GM19239 (cell line): ENCODE data around the gene BCL2.
"Not testable (repeated sequence)": the region's sequence is repeated elsewhere in the genome, so short reads cannot be mapped to it uniquely, and the experiment has no call there.

Source experiments
- DNase-seq: peaks from one replicate; pipeline ENCODE4 v3.0.0; 2011; ENCODE audit warnings: low spot score; ENCODE audit not compliant: insufficient read length
- FAIRE-seq: peaks from 2 replicates; lab custom pipeline; 2011; peaks lifted over from hg19 to GRCh38; lab: Jason Lieb, UNC

BCL2 gene

GRCh38 chr18:63319383-63320122 lies at the start of gene BCL2:
Gene BCL2 (minus strand): TSS chr18:63319769.
- FAIRE-seq, result no peak

DNA sequence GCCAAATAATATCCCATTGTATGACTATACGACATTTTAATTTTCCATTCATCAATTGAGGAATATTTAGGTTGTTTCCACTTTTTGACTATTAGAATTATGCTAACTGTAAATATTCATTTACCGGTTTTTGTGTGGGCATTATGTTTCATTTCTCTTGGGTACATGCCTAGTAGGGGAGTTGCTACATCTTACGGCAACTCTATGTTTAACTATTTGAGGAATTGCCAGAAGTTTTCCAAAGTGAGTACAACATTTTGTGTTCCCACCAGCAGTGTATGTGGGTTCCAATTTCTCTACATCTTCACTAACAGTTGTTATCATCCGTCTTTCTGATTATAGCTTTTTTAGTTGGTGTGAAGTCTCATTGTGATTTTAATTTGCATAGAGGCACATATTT lies 49.0 kb upstream of the BCL2 start:
- DNase-seq, result no peak
- FAIRE-seq, result no peak

More at GRCh38 chr18:63319383-63320122, at the start of gene BCL2:
- no peak for DNase-seq

DNA sequence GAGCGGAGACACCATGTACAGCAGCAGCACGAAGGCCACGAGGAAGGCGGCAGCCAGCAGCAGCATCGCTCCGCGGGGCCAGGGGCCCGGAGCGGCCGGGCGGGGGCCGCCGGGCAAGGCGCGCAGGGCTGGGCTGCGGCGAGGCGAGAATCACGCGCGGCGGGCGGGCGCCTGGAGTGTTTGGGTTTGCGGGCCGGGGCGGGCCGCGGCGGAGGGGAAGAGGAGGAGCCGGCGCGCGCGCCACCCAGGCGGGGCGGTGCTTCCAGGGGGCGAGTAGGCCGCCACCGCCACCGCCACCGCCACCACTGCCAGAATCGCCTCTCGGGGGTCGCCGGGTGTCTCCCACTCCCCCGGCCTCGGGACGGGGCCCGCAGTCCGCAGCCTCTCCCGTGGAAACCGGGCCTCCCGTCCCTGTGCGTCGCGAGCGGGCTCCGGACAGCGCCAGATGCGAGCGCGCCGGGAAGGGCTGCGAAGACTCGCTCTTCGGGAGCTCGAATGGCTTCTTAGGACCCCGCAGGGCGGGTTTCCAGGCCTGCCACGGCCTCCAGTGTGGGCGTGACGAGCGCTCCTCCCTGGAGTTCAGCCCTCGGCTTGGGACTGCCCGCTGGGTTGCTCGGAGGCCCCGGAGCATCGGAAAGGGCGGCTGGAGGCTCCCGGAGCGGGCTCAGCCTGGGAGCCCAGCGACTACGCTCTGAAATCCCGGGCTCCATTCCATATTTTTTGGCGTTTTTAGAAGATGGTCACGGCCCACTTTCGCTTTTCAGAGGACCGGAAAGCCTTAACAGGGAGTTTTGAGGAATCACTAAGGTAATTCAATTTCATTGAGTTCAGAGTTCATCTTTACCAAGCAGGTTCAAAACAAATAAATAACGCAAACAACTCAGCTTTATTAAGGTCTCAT lies 47.7 kb upstream of the BCL2 start, which contains the start of gene KDSR:
KDSR (minus strand) TSS at position 154 of the 901 bp plus-strand sequence; CDS start at position 66, 88 bp downstream.
- FAIRE-seq, result peak; percentile 85
- peak; percentile 76 for DNase-seq

- FAIRE-seq (peak; percentile 48), DNase-seq (peak; percentile 43)
These were observed 46.9 kb upstream of the BCL2 start for GRCh38 chr18:63366213-63367052.

DNA sequence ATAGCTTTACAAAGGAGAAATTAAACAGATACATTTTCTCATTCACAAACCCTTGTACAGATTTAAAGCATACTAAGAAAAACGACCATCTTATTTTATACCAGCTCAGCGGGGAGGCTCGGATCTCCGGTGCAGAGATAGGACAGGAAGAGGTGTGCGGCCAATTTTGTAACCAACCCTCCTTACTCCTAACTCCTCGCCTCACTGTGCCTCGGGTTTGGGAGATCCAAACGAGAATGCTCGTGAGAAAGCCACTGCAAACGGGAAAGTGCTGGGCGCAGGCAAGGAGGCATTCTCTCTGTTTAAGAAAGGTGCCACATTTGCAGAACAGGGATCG lies 46.3 kb upstream of the BCL2 start:
- DNase-seq (peak; percentile 7), FAIRE-seq (peak; percentile 28)

DNA sequence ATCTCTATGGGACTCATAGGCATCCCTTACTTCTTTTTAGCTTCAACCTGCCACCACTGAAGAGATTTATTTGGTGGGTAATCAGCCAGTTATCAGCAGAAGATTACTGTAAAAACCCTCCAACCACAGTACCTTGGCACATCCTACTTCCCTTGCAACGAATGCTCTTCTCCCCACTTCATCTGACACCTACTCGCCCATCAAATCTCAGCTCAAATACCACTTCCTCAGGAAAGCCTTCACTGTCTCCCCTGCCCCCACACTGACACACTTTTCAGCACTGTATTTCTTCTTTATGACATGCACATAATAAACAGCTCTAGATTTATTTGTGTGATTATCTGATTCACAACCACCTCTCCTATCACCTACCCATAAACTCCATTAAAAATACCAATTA lies 44.4 kb upstream of the BCL2 start:
- DNase-seq, result no peak
- peak; percentile 52 for FAIRE-seq

- not testable (repeated sequence) for DNase-seq, FAIRE-seq
These were observed 43.9 kb upstream of the BCL2 start for GRCh38 chr18:63363420-63363819.

- DNase-seq (no peak), FAIRE-seq (no peak)
These were observed 36.8 kb upstream of the BCL2 start for GRCh38 chr18:63356272-63356896.

- FAIRE-seq (no peak), DNase-seq (no peak)
These were observed 30.7 kb upstream of the BCL2 start for GRCh38 chr18:63350230-63350629.

DNA sequence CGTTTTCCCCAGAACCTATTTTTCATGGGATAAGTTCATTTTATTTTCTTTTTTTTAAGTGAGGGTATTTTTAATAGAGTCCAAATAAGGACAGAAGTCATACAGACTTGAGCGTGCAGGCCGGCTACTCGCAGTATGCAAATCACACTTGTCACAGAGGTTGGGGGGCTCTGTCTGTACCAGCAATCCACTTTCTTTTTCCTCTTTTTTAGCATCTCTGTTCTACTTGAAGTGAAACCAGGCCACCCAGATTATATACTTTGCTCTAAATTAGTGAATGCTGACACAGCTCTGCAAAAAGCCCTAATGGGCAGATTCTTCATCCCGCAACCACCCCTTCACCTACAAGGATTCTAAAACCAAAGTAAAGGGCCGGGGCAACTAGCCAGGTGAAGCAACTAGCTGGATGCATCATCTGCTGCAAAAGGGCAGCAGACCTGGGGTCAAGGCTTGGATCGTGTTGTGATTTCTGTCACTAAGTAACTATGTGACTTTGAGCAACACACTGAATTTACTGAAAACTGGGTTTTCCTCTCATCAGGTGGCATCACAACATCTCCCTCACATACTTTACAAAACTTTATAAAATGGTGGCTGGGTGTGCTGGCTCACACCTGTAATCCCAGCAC lies 29.1 kb upstream of the BCL2 start:
- FAIRE-seq (peak; percentile 70), DNase-seq (peak; percentile 3)

DNA sequence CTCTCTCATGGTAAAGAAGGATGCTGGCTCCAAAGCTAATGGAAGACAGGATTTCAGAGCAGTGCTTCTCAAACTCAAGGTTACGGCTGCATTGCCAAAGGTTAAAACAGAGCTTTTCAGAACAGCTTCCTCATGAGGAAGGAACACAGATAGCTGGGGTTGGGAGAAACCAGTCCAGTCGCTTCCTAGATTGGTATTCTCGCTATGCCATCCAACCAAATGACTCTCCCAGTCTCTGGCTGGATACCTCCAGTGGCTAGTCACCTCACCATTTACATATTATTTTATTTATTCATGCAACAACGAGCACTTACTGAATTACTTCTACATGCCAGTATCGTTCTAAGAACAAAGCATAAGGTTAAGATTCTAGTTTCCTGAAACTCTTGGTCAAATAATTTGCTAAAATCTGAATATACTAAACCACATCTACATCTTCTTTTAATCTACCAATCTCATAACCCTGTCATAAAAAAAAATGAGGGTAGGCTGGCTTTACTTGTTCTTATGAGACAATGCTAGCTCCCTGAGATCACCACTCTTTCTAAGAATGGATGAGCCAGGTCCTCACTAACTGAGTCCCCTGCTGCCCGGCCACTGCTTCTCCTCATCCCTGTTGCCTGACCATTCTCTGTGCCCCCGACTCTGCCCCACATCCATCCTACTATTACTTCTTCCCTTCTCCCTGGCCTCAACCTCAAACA lies 27.1 kb upstream of the BCL2 start:
- no peak for FAIRE-seq
- DNase-seq, result no peak

DNA sequence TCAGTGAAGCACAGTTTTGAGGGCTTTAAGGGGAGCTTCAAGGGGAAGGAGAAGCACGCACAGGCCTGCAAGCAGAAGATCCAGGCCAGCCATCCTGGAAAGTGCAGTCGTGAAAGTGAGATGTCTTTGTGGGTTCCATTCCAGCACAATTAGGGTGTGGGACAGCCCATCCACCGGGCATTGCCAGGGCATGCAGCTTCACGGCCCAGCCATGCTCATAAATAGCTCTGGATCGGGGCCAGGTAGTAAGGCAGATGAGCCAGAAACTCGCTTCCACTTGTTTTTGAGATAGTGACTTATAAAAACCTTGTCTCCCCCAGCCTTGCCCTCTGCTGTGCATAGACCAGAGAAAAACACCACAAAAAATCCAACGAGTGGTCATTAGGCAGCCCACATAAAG lies 26.5 kb upstream of the BCL2 start:
- FAIRE-seq (no peak), DNase-seq (no peak)

- DNase-seq, result no peak
These were observed 25.3 kb upstream of the BCL2 start for GRCh38 chr18:63344918-63345317.

DNA sequence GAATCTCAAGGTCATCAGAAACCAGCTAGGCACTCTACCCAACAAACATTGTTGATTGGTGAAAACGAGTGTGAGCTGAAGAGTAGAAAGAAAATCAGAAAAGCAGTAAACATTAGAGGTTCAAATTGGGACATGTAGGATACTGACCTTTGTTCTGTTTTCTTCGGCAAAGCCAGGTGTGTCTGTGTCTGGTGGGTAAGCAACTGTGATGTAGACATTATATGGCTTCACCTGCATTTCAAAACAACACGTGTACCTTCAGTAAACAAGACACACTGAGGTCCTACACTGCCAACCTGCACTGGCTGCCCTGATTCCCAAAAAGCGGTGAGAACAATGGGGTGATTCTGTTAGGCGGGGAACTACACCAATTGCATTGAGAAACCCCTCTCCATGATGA lies 24.7 kb upstream of the BCL2 start:
- DNase-seq (no peak), FAIRE-seq (no peak)

More at GRCh38 chr18:63344918-63345317, 25.3 kb upstream of the BCL2 start:
- no peak for FAIRE-seq

- FAIRE-seq (peak; percentile 49), DNase-seq (no peak)
These were observed 22.6 kb upstream of the BCL2 start for GRCh38 chr18:63342206-63342605.

- FAIRE-seq (peak; percentile 35), DNase-seq (no peak)
These were observed 20.4 kb upstream of the BCL2 start for GRCh38 chr18:63339920-63340484.

DNA sequence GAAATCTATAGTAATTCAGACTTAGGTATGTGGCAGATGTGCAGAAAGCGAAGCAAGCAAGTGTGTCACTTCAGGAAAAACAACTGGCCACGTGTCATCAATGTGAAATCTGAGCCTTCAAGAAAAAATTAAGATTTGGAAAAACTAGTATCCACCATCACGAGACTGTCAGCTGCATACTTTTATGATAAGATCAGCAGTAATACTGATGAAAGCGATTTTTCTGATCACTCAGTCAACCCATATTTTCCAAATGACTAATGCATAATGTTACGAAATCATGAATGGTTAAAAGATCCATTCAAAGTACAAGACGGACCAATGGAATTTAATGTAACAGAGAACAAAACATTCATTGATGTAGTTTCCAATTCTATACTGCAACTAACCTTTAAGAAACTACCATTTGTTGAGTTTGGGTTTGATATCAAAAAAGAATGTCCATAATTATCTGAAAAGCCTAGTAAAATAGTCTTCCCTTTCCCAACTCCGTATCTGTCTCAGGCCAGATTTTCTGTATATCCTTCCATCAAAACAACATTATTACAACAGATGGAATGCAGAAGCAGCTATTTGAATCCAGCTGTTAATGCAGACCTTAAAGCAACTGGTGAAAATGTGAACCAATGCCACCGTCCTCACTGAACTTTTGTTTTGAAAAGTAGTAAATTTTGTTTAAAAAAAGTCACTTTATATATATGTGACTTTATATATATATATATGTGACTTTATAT lies 17.0 kb upstream of the BCL2 start:
- no peak for DNase-seq
- FAIRE-seq, result no peak

DNA sequence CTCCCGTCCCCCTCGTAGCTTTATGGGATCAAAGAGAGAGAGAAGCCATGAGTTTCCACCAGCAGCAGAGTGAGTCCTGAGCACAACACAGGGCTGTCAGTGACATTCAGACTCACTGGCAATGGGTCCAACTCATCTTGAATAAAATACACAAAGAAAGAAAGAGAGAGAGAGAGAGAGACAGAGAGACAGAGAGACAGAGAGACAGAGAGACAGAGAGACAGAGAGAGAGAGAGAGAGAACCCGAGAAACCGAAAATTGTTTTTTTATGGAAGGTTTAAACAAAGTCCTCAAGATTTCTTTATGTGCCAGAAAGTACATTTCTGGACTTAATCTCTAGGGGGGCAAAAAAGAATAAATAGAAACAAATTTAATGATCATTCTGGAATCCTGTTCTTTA lies 11.5 kb upstream of the BCL2 start:
- no peak for DNase-seq
- FAIRE-seq, result no peak
